CD4-positive, alpha-beta T cell (primary cell): Measurements from ENCODE around the gene SEC61A1. TPM values are rescaled to one million over a fixed set of nuclear protein-coding genes. Genes with fewer than 3 reads are reported as not detected.

Source experiments
- ATAC-seq: fragments of 200-7000 bp; cut with Tn5 transposase; one replicate; pipeline ENCODE4 v1.10.0; 2022; ENCODE audit warnings: mild to moderate bottlenecking; ENCODE audit not compliant: poor library complexity
- CTCF ChIA-PET: fragments of 350-600 bp; sonication (Branson Sonifier 250); formaldehyde crosslinking; loops from one replicate; lab custom pipeline; 2021; ENCODE audit warnings: antibody characterized with exemption, inconsistent platforms; lab: Charles Lee
- POLR2A ChIA-PET: fragments of 350-600 bp; sonication (Branson Sonifier 250); formaldehyde crosslinking; loops from one replicate; lab custom pipeline; 2021; ENCODE audit warnings: antibody characterized with exemption, inconsistent platforms; lab: Charles Lee
- DNase-seq, 14 experiments: peaks; one replicate each; pipeline ENCODE4 v3.0.0-alpha.2; 2013 to 2020; ENCODE audit warnings: mixed read lengths in 2 of 14
- H3K27ac ChIP-seq, 2 donors: one replicate each; pipeline versions ENCODE4 v1.5.1 to v1.7.0; 2013; ENCODE audit warnings: low read length in 2 of 2, low read depth in 1 of 2, mild to moderate bottlenecking in 1 of 2
- H3K27me3 ChIP-seq, 2 experiments: 1 replicate in 1 of 2; 2 replicates in 1 of 2; pipeline versions ENCODE4 v1.6.1 to v1.7.0; 2013; ENCODE audit warnings: low read length in 2 of 2, control low read depth in 1 of 2, mild to moderate bottlenecking in 1 of 2, moderate library complexity in 1 of 2; ENCODE audit not compliant: insufficient read depth in 2 of 2, control insufficient read depth in 1 of 2
- H3K36me3 ChIP-seq: one replicate; pipeline ENCODE4 v1.6.1; 2013; ENCODE audit warnings: low read length, control low read depth; ENCODE audit not compliant: insufficient read depth
- H3K4me1 ChIP-seq: one replicate; pipeline ENCODE4 v1.6.1; 2013; ENCODE audit warnings: low read length, control low read depth; ENCODE audit not compliant: insufficient read depth
- H3K4me3 ChIP-seq: one replicate; pipeline ENCODE4 v1.5.1; 2013; ENCODE audit warnings: mild to moderate bottlenecking, low read length, moderate library complexity
- H3K9me3 ChIP-seq, 2 experiments: 1 replicate in 1 of 2; 2 replicates in 1 of 2; pipeline versions ENCODE4 v1.6.1 to v1.7.0; 2013; ENCODE audit warnings: low read length in 2 of 2, mild to moderate bottlenecking in 2 of 2, control low read depth in 1 of 2, moderate library complexity in 1 of 2; ENCODE audit not compliant: control insufficient read depth in 1 of 2, insufficient read depth in 1 of 2
- H3K27ac Mint-ChIP-seq: one replicate; pipeline ENCODE4 v1.8.0; 2020; ENCODE audit warnings: mixed read lengths
- H3K27me3 Mint-ChIP-seq: one replicate; pipeline ENCODE4 v1.8.0; 2021; ENCODE audit warnings: mixed read lengths
- H3K36me3 Mint-ChIP-seq: one replicate; pipeline ENCODE4 v1.8.0; 2021; ENCODE audit warnings: low read depth, mixed read lengths
- H3K4me1 Mint-ChIP-seq: one replicate; pipeline ENCODE4 v1.8.0; 2021; ENCODE audit warnings: low read depth, mixed read lengths
- H3K4me3 Mint-ChIP-seq: one replicate; pipeline ENCODE4 v1.8.0; 2020; ENCODE audit warnings: mild to moderate bottlenecking, mixed read lengths
- H3K9me3 Mint-ChIP-seq: one replicate; pipeline ENCODE4 v1.8.0; 2020; ENCODE audit warnings: mixed read lengths
- CTCF ChIP-seq: fragments of 200-600 bp; IDR thresholded peaks from one replicate; pipeline ENCODE4 v1.8.0; 2022; ENCODE audit warnings: antibody characterized with exemption, mild to moderate bottlenecking
- intact Hi-C, 2 experiments: fragments of 100-400 bp; cut with DNase I in 1 of 2; cut with micrococcal nuclease in 1 of 2; formaldehyde crosslinking; loops; one replicate each; pipeline versions ENCODE4 v1.15.1 to v1.9.0; 2023 to 2025; cut with DNase I, micrococcal nuclease
- total RNA-seq, 174 experiments: library from RNA in 2 of 174; stranded (reverse) in 2 of 174; gene quantifications; one replicate each; pipeline ENCODE4 v1.2.3 and lab custom pipeline; 2021 to 2026

SEC61A1 gene
- total RNA-seq, 2 experiments from 2014 or later = 127 to 139 TPM

GRCh38 chr3:128113817-128114794 is 61.9 kb downstream of the SEC61A1 start:
- Histone ChIP-seq H3K27ac (peak overlapping the region in 1 of 2 donors; percentile 19), H3K4me3 (peak overlapping the region; percentile 12), H3K4me1 (peaks cover 23% of the 10 kb centered on the region), H3K9me3 (no peaks in the 10 kb centered on the region), H3K36me3 (peaks cover 36% of the 10 kb centered on the region), H3K27me3 (no peaks in the 10 kb centered on the region)
- H3K9me3 Mint-ChIP-seq = no peaks in the 10 kb centered on the region
- H3K27me3 Mint-ChIP-seq = no peaks in the 10 kb centered on the region
- ChIA-PET CTCF (interaction anchor here (1.1 to 1.6 kb wide), 2 partner anchors 19 to 40 kb away, joined by 3 to 6 read pairs; no protein-coding TSS in a partner anchor), POLR2A (interaction anchor here (0.6 to 2.6 kb wide), 2 partner anchors 9 to 1201 kb away, joined by 4 to 25 read pairs; partner anchors contain the start of gene RUVBL1)
- ATAC-seq = no peak
- H3K27ac Mint-ChIP-seq = peak overlapping the region; percentile 90
- peaks cover 53% of the 10 kb centered on the region for H3K4me1 Mint-ChIP-seq
- peaks cover 74% of the 10 kb centered on the region for H3K36me3 Mint-ChIP-seq
- H3K4me3 Mint-ChIP-seq = peak overlapping the region; percentile 73
- intact Hi-C loops = no loop called here
- DNase-seq = peak in 1 of 14 experiments; percentile 29
- TF ChIP-seq CTCF = no peak

Other genes with a start within 250 kb of the SEC61A1 start
- gene MGLL, start 229.9 kb upstream of the SEC61A1 start, total RNA-seq = under 1 TPM; 0.28 to 0.38 TPM
- gene KBTBD12, start 137.2 kb upstream of the SEC61A1 start, total RNA-seq = not detected
- 1 to 10 TPM; 5.6 to 7.7 TPM for gene RUVBL1, start 71.4 kb downstream of the SEC61A1 start, total RNA-seq
- gene EEFSEC, start 101.0 kb downstream of the SEC61A1 start, total RNA-seq = 10 to 100 TPM; 13.1 to 13.9 TPM